ES-I3 (cell line): Measurements from ENCODE around the gene TGFBRAP1.

Source experiments
- H3K36me3 ChIP-seq: 2 replicates; pipeline ENCODE4 v1.6.1; 2013; ENCODE audit warnings: mild to moderate bottlenecking, low read length, control low read depth, moderate library complexity; ENCODE audit not compliant: insufficient read depth
- H3K4me1 ChIP-seq: 2 replicates; pipeline ENCODE4 v1.6.1; 2013; ENCODE audit warnings: mild to moderate bottlenecking, control low read depth, low read length; ENCODE audit not compliant: insufficient read depth
- H3K9ac ChIP-seq: 2 replicates; pipeline ENCODE4 v1.6.1; 2013; ENCODE audit warnings: low read depth, mild to moderate bottlenecking, low read length, moderate library complexity
- H3K9me3 ChIP-seq: 2 replicates; pipeline ENCODE4 v1.6.1; 2013; ENCODE audit warnings: mild to moderate bottlenecking, low read length, moderate library complexity; ENCODE audit not compliant: control insufficient read depth, insufficient read depth

Gene TGFBRAP1

GRCh38 chr2:105365206-105365605, 35.7 kb upstream of the TGFBRAP1 start:
- H3K9me3 ChIP-seq = no peaks in the 10 kb centered on the region
- no peak overlapping the region for H3K9ac ChIP-seq
- H3K36me3 ChIP-seq = peaks cover 20% of the 10 kb centered on the region
- no peaks in the 10 kb centered on the region for H3K4me1 ChIP-seq

GRCh38 chr2:105364436-105365139, 35.1 kb upstream of the TGFBRAP1 start:
- no peak overlapping the region for H3K9ac ChIP-seq
- H3K36me3 ChIP-seq = peaks cover 20% of the 10 kb centered on the region
- H3K4me1 ChIP-seq = no peaks in the 10 kb centered on the region
- no peaks in the 10 kb centered on the region for H3K9me3 ChIP-seq

GRCh38 chr2:105362862-105363591, 33.5 kb upstream of the TGFBRAP1 start:
- Histone ChIP-seq H3K9ac (no peak overlapping the region), H3K36me3 (peaks cover 20% of the 10 kb centered on the region), H3K9me3 (no peaks in the 10 kb centered on the region), H3K4me1 (no peaks in the 10 kb centered on the region)

GRCh38 chr2:105361102-105361889, 31.8 kb upstream of the TGFBRAP1 start:
- Histone ChIP-seq H3K9ac (no peak overlapping the region), H3K36me3 (peaks cover 12% of the 10 kb centered on the region), H3K4me1 (no peaks in the 10 kb centered on the region), H3K9me3 (no peaks in the 10 kb centered on the region)

- peaks cover 14% of the 10 kb centered on the region for H3K36me3 ChIP-seq
- H3K9ac ChIP-seq = no peak overlapping the region
Measured at GRCh38 chr2:105358593-105358992, 29.1 kb upstream of the TGFBRAP1 start.

GRCh38 chr2:105357122-105357521, 27.6 kb upstream of the TGFBRAP1 start:
- H3K9ac ChIP-seq = no peak overlapping the region
- peaks cover 14% of the 10 kb centered on the region for H3K36me3 ChIP-seq
- no peaks in the 10 kb centered on the region for H3K9me3 ChIP-seq
- H3K4me1 ChIP-seq = no peaks in the 10 kb centered on the region

More at GRCh38 chr2:105358593-105358992, 29.1 kb upstream of the TGFBRAP1 start:
- no peaks in the 10 kb centered on the region for H3K4me1 ChIP-seq
- no peaks in the 10 kb centered on the region for H3K9me3 ChIP-seq

GRCh38 chr2:105344704-105345345, 15.3 kb upstream of the TGFBRAP1 start:
- Histone ChIP-seq H3K9me3 (no peaks in the 10 kb centered on the region), H3K9ac (no peak overlapping the region), H3K36me3 (peaks cover 18% of the 10 kb centered on the region), H3K4me1 (no peaks in the 10 kb centered on the region)

- H3K36me3 ChIP-seq = peaks cover 3% of the 10 kb centered on the region; the same call in 1 of the 2 replicates
- H3K9ac ChIP-seq = no peak overlapping the region
- H3K4me1 ChIP-seq = peaks cover 3% of the 10 kb centered on the region; the same call in 1 of the 2 replicates
- H3K9me3 ChIP-seq = no peaks in the 10 kb centered on the region
Measured at GRCh38 chr2:105339414-105339813, 9.9 kb upstream of the TGFBRAP1 start.

- Histone ChIP-seq H3K4me1 (peaks cover 3% of the 10 kb centered on the region; the same call in 1 of the 2 replicates), H3K36me3 (peaks cover 3% of the 10 kb centered on the region; the same call in 1 of the 2 replicates), H3K9me3 (no peaks in the 10 kb centered on the region), H3K9ac (peak overlapping the region; percentile 83)
Measured at GRCh38 chr2:105338020-105338385, 8.5 kb upstream of the TGFBRAP1 start.

- no peaks in the 10 kb centered on the region for H3K9me3 ChIP-seq
- H3K36me3 ChIP-seq = peaks cover 3% of the 10 kb centered on the region; the same call in 1 of the 2 replicates
- peak within 1 kb of the TSS; percentile 83 for H3K9ac ChIP-seq
- H3K4me1 ChIP-seq = peaks cover 3% of the 10 kb centered on the region; the same call in 1 of the 2 replicates
Measured at GRCh38 chr2:105337122-105338019, 7.8 kb upstream of the TGFBRAP1 start, which contains the start of gene C2orf49. Gene C2orf49, plus strand, starts transcription at chr2:105337540. Its CDS starts 48 bp downstream, at chr2:105337588.

- H3K36me3 ChIP-seq = peaks cover 3% of the 10 kb centered on the region; the same call in 1 of the 2 replicates
- peak overlapping the region; percentile 83 for H3K9ac ChIP-seq
- H3K4me1 ChIP-seq = peaks cover 3% of the 10 kb centered on the region; the same call in 1 of the 2 replicates
- no peaks in the 10 kb centered on the region for H3K9me3 ChIP-seq
Measured at GRCh38 chr2:105336786-105337121, 7.2 kb upstream of the TGFBRAP1 start.

GRCh38 chr2:105335469-105335868, 5.9 kb upstream of the TGFBRAP1 start:
- peaks cover 7% of the 10 kb centered on the region; the same call in 1 of the 2 replicates for H3K4me1 ChIP-seq
- no peaks in the 10 kb centered on the region for H3K9me3 ChIP-seq
- H3K36me3 ChIP-seq = peaks cover 3% of the 10 kb centered on the region; the same call in 1 of the 2 replicates
- no peak overlapping the region for H3K9ac ChIP-seq

- H3K4me1 ChIP-seq = peaks cover 9% of the 10 kb centered on the region; the same call in 1 of the 2 replicates
- H3K9ac ChIP-seq = no peak overlapping the region
- no peaks in the 10 kb centered on the region for H3K9me3 ChIP-seq
- no peaks in the 10 kb centered on the region for H3K36me3 ChIP-seq
Measured at GRCh38 chr2:105334211-105334610, 4.7 kb upstream of the TGFBRAP1 start.
